Non-pigmented ciliary epithelial cell (primary cell): Measurements from ENCODE around the gene EXOC4.
"Not testable (repeated sequence)": the region's sequence is repeated elsewhere in the genome, so short reads cannot be mapped to it uniquely, and the experiment has no call there.

ENCODE experiments used
- DNase-seq: peaks from one replicate; pipeline ENCODE4 v3.0.0-alpha.2; 2010; ENCODE audit warnings: low read depth

The EXOC4 gene

DNA sequence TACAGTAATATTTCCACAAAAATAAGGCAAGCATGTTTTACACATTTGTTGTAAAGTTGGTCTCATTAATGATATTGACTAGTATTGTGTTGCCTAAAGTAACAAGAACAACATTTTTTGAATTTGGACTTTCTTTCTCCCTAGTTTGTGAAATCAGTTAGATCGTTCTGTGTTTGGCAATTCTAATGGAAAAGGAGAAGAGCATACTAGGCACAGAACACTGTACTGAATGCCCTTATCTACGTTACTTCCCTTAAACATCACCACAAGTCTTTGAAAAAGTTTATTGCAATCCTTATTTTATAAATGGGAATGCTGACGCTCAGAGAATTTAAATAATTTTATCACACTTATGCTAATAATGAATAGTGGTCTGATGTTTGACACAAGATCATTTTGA is 372.2 kb downstream of the EXOC4 start:
- no peak for DNase-seq

DNA sequence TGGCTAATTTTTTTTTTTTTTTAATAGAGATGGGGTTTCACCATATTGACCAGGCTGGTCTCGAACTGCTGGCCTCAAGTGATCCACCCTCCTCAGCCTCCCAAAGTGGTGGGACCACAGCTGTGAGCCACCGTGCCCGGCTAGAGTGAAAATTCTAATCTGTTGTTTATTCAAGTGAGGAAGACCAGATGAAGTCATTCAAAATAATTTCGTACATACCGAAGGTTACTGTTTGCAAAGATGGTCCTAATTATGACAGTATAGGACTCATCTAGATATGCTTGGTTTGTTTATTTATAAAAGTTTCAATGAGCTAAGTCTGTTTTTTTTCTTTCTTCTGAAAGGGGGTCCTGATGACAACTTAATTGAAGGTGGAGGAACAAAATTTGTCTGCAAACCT is 376.8 kb downstream of the EXOC4 start:
- no peak for DNase-seq

DNA sequence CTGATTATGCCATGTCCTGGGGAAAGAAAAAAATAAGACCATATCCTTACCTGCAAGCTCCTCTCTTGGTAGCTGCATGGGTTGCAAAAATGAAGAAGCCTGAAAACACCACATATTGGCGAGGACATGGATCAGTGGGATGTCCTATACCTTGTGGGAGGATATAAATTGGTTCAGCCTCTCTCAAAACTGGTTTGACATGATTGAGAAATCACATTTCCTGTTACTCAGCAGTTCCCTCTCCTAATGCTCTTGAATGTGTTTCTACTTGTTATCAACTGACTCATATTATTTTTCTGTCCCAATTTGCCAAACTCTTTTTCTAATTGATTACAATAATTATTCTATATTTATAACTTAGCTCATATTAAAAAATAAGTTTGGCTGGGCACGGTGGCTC is 380.2 kb downstream of the EXOC4 start:
- peak; percentile 24 for DNase-seq

DNA sequence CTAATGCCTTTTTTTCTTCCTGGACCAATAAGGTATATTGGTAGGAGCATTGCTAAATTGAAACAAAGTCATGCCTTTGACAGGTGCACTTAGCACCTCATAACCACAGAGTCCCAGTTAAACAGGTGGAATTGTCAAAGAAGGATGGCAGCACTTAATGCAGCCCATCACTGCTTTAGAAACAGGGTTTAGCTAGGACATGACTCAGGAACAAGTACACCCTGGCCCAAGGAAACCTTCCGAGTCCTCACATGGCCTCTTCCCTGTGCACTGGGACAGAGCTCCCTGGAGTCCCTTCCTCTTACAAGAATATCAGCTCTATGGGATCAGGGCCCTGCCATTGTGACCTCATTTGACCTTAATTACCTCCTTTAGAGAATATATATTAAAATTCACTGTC is 382.7 kb downstream of the EXOC4 start:
- DNase-seq: no peak

DNA sequence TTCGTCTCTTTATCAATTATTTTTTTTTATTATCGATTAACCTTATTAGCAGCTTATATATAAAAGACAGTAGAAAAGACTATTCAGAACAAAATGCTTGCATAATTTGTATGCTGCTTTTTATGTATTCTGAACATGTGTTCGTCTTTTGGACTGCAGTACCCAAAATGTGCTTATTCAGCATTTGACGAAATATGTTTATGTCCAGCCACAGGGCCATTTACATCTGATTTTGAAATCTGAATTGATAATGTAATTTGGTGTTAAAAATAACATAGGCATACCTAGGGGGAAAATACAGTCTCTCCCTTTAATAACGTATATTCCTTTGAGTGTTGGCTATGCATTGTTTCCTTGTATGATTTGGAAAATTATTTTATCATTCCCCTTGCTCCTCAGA is 386.0 kb downstream of the EXOC4 start:
- DNase-seq: no peak

DNA sequence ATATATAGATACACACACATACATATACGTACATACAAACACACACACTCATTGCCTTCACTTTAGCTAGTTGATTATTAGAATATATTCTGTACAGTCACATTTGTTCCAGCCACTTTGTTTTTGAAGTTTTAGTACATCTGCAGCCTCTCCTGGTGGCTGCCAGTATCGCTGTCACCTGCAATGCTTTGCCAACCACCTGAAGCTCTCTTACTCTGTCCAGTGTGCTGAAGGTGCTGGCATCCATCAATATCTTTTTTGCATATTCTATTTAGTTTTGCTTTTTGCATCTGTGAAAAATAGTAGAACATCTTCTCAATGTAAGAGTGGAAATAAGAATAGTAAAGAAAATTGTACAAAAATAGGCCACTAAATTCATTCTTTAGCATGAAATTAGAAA is 388.6 kb downstream of the EXOC4 start:
- no peak for DNase-seq

DNA sequence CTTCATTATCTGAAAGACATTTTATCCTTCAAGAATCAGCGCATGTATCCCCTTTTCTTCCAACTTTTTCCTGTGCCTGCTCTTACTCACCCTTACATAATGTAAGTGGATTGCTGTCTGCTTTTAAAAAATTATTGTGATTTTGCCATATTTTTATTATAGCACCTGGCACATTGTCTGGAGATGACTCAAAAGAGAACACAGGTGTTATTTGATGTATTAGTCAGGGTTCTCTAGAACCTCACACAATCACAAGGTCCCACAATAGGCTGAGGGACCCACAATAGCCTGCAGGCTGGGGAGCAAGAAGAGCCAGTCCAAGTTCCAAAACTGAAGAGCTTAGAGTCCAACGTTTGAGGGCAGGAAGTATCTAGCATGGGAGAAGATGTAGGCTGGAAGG is 390.0 kb downstream of the EXOC4 start:
- no peak for DNase-seq

DNA sequence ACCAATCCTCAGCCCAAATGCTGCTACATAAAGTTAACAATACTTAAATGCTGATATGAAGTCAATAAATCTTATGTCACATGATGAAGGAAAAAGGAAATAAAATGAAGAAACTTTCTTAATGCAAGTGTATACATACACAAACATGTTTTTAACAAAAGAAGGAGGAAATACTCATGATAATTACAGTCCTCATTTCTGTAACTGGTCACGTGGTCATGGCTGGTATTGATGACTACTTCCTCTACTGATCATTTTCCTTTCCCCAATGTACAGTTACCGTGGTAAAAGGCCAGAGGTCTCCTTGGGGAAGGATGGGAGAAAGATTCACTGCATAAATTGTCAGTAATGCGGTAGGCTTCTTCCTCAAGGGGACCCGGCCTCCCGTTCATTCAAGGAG is 390.8 kb downstream of the EXOC4 start:
- DNase-seq: not testable (repeated sequence)

DNA sequence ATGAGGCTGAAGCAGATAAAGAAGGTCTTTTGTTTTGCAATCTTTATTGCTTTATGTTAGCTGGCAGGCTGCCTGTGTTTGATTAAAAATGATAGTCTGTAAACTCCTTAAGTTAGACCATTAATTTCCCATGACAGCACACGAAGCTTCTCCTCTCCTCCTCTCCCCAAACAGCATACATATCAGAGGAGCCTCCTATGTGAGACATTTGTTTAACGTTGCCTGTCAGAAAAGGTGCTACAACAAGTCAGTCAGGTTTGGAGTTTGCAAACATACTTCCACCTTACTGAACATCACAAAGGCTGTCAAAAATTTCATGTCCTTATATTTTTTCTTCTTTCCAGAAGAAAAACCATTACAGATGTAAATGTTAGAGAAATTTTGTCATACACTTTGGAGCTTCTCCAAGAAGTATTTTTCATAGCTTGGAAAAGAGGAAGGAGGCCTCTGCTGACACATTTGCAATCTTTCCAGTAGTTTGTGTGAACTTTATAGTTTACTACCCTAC is 393.1 kb downstream of the EXOC4 start:
- no peak for DNase-seq

DNA sequence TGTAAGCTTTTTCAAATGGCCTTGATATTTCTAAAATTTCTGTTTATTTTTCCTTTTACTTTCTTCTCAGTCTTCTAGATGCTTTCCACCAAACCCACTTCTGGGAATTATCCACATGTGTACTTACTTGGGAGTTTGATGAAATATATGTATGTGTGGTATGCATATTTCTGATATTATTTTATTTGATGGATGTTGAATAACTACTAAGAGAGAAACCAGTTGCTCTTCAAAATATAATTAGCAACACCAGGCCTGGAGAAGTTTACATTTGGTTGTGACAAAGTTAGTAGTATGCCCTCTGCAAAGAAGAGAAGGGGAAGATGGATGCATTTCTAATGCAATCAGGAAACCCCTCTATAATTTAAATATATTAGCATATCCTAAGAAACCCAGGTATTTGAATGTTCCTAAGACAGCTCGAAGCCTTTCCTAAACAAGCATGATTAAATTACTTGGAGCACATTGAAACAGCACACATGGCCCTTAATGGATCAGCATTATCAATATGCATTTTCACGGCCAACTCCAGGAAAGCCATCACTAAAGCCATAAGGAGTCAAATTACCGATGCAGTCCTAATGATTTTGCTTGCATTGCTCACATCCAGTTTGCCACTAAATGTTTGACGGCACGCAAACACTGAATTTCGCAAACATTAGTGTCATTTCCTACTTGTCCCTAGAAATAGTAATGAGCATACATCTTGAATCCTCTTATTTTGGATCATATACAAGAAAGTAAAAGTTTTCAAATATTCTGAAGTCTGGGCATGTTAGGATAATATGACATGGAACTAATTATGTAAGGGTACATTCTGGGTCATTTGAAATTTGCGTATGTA is 393.8 kb downstream of the EXOC4 start:
- DNase-seq: no peak

DNA sequence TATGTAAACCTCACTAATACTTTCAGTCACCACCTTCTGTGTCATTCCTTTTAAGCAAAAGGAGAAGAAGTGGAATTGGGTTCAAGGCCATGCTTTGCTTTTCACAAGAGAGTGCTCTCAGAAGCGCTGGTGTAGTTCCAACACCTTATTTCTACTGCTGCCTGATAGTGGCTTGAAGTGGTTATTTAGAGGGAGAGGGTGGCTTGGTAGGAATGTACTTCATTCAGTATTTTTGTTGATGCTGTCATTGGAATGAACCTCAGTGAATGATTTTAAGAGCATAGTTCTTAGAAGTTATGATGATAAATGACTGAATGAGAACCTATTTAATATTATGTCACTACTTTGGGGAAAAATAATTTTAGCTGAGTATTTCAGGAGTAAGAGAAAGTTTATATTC is 396.7 kb downstream of the EXOC4 start:
- DNase-seq: no peak

DNA sequence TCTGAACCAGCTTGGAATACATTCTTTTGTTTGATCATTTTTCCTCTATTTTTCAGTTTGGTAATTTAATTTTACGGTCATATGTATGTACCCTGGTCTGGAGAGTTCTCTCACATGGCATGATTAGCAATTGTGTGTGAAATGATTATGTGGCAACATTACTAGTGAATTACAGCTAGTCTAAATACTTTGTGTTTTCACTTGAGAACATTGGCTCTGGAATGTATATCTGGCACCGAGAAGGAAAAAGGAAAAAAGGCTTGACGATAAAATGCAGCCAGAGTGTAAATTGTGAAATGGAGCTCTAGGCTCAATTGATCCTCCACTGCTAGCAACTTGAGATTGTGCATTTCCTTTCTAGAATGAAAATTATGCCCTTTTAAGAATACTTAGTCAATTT is 397.2 kb downstream of the EXOC4 start:
- peak; percentile 23 for DNase-seq

DNA sequence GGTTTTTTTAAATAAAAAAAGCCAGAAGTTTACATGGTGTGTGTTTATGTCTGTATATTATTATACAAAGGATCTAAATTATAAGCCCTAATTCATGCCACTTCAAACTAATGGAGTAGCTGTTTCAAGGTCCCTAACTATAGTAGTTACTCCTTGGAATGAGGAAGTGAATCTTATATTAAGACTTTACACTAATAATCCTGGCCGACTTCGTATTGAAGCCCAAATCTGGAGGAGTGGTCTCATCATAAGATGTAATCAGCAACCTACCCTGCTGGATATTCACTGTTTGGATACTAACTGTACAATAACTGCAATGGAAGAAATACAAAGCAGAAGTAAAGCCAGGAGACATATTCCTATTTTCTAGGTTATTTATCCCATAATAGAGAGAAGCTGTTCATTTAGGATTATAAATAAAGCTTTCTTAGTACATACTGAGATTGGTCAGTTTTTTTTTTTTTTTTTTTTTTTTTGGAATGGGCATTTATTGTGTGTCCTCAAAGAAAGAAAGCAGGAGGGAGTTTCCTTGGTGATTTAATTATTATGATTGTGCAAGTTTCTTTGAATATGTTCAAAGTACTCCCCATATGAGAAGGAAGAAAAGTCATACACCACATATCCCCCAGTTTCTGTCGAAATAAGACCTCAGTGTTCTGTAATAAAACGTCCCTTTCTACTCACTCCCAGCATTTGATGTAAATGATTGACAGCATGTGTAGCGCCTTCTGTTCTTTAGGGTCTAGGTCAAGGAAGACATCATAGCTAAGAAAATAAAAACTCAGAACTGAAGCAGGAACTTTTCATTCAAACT is 397.8 kb downstream of the EXOC4 start:
- peak; percentile 23 for DNase-seq

DNA sequence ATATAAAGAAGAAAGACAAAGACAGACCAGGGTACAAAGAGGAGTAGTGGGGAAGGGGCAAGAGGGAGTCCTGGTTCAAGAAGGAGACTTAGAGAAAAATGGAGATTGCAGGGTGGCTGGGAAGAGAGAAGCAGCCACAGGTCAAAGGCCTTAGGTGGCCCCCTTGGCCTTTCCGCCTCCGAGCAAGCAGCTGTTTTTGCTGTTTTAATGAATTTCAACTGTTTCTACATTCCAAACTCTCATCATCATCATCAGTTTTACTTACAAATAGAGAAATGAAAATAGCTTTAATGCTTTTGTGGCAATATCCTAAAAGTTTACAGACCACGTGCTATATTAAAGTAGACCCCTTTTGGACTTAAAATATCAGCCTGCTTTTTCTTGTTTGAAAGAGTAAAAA is 399.7 kb downstream of the EXOC4 start:
- DNase-seq: no peak

DNA sequence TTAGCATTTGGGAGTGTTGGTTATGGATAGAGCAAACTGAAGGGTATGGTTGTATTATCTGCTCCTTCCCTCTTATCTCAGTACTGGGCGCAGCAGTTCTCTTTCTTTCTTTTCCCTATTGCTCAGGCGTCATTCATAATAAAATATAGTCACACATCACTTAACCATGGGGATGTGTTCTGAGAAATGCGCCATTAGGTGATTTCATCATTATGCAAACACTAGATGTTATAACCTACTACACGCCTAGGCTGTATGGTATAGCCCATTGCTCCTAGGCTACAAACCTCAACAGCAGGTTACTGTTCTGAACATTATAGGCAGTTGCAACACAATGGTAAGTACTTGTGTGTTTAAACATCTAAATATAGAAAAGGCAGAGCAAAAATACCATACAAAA is 401.7 kb downstream of the EXOC4 start:
- DNase-seq: no peak

DNA sequence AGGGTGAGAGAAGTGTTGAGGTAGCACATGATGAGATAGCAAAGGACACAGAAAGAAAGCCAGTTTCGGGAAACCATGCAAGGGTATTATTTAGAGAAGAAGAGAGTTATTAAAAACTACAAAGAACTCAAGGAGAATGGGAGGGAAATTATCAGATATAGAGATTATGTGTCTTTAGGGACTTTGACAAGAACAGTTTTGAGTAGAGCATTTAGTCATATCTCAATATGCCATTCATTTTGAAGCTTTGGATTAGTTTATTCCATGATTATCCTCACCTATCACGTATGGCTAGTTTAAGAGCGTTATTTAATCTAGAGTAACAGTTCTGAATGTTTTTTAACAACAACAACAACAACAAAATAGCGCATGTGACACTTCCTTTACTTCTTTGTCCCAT is 409.4 kb downstream of the EXOC4 start:
- DNase-seq: no peak

DNA sequence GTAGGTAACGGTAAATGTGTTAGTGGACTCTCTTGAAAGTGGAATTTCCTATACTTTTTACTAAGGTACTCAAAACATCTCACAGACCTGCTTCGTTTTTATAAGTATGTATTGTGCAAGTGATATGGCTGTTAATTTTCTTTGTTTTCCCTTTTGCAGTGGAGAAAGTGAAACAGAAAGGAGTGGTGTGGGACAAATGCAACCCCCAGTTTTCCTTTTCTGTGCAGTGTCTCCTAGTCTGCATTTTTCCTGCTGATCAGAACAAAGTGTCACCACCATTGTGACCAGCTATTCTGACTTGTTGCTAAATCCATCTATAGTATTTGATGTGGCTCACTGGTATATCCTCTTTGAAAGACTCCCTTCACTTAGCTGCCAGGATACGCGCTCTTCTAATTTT is 410.0 kb downstream of the EXOC4 start:
- no peak for DNase-seq

DNA sequence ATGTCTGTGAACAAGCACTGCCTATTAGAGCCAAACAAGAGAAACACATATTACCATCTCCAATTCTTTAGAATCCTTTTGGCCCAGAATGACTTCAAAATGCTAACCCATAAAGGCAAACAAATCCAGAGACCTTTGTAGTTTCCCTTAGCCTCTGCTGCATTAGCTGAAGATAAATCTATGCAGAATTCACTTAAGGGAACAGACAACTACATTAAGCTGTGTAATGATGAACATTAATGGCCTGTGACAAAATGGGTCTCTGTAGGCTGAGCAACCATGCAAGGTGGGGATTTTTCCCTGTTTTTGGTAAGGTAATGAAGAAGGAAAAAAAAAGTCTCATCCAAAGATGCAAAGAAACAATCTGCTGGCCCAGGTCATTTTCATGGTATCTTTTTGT is 411.6 kb downstream of the EXOC4 start:
- no peak for DNase-seq

DNA sequence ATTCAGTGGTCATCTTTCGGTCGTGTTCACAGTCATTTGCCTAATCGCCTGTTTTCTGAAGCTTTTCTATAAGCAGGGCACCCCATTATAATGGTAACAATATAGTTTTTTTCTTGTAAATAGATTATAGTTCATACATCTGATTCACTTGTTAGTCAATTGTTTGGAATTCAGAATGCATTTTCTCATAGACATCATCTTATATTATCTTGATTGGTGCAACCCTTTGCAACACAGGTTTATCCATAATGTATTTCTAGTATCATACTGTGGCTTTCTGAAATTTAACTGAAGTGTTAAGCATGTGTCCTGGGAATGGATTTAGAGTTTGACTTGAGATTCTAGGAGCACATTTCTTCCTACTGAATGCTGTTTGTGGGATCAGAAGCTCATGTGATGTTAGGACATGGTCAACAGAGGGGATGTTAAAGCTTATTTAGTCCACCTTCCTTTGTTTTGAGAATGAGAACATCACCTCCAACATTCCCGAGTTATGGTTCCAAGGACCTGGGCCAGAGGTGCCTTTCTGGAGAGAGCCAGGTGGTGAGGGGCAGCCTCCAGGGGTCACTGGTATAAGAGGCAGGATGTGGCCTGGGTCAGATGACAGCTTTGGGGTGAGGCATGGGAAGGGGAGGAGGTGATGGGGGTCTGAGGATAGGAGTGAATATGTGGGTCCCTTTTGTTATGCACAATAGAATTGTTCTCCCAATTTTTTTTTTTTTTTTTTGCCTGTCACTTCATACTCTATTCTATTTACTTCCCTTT is 415.6 kb downstream of the EXOC4 start:
- DNase-seq: no peak

DNA sequence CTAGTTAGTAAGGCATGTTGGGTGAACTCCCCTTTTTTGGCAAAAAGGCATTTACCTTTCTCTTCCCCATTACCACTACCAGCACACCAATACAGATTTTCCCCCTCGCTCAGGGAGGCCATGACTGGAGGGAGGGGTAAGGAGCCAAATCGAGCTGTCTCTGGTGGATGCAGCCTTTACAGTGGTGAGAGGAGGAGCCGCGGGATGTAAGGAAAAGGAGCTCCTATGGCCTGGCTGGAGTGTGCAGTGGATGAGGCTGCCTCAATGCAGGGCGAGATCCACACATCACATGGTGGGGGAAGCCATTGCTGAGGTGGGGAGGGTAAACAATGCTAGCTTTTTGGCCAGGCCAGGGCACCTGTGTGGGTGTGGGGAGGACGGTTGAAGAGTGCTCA is 416.2 kb downstream of the EXOC4 start:
- no peak for DNase-seq

DNA sequence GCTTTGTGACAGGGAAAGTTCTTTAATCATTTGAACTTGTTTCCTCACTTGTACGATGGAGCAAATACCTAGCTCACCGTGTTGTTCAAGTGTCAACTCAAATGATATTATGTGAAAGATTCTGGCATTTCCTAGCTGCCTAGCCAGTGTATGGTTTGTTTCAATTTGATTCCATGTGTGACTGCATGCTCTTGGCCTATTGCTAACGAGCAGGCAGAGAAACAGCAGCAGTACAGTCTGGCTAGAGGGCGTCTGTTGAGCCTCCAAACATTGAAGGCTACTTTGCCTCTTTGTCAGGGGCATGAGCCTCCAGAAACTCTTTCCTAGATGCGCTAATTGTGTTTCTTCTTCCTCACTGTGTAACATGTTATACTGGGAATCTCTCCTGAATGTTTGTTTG is 417.4 kb downstream of the EXOC4 start:
- DNase-seq: no peak

DNA sequence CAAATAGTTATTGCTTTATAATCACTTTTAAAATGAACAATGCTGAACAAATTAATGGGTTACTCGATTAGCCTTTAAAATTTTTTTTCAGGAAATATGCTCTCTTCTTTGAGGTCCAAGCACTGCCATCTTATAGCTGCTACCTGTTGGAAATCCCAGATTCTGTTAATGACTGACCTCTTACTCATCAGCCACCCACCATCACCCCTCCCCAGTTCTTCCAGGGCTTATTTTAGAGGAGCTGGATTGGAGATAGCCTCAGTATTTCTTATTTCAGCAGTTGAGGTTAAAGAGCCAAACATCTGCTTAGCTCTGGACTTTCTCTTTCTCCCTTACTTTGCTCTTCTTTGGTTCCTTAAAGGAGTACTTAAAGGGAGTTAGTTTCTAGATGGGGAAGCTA is 420.0 kb downstream of the EXOC4 start:
- no peak for DNase-seq
